Loucy (cell line): ENCODE data around the gene RPL27A.

Experiments used
- EZH2phosphoT487 ChIP-seq: fragments of 200-600 bp; IDR thresholded peaks from 2 replicates; pipeline ENCODE4 v1.6.1; 2018; ENCODE audit warnings: antibody characterized with exemption, mild to moderate bottlenecking, moderate library complexity, borderline replicate concordance
- TF ChIP-seq, protein P1 (sequence below): fragments of 200-600 bp; sonication (generic); conservative IDR thresholded peaks from 2 replicates; pipeline ENCODE4 v1.5.1; 2014; ENCODE audit warnings: mild to moderate bottlenecking, antibody characterized with exemption, low read length

DNA sequence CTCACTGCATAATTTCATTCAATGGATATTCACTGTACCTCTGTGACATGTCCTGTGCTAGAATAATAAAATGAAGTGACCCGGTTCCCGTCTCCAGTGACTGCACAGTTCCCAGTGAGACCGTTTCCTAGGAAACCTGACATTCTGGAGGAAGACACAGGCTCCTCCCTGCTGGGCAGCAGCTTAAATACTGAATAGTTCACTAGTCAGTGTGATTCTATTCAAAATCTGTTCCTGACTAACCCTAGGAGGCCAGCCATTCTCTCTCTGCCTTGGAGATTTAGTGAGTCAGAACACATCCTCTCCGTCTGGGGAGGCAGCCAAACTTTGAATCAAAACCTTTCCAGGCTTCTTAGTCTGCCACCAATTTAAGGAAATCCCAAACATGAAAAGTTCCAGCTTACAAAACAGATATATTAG, 11.4 kb upstream of the RPL27A start:
- TF ChIP-seq, protein P1, sequence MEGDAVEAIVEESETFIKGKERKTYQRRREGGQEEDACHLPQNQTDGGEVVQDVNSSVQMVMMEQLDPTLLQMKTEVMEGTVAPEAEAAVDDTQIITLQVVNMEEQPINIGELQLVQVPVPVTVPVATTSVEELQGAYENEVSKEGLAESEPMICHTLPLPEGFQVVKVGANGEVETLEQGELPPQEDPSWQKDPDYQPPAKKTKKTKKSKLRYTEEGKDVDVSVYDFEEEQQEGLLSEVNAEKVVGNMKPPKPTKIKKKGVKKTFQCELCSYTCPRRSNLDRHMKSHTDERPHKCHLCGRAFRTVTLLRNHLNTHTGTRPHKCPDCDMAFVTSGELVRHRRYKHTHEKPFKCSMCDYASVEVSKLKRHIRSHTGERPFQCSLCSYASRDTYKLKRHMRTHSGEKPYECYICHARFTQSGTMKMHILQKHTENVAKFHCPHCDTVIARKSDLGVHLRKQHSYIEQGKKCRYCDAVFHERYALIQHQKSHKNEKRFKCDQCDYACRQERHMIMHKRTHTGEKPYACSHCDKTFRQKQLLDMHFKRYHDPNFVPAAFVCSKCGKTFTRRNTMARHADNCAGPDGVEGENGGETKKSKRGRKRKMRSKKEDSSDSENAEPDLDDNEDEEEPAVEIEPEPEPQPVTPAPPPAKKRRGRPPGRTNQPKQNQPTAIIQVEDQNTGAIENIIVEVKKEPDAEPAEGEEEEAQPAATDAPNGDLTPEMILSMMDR = no peak
- TF ChIP-seq EZH2phosphoT487 = no peak
